Measurements from ENCODE around the gene EPHB2. TPM values are rescaled to one million over a fixed set of nuclear protein-coding genes. Genes with fewer than 3 reads are reported as not detected.

Gene EPHB2
- total and polyA plus RNA-seq, 2 of the 8 experiments (the other 6 are each of a cell fraction or from before 2014, with no cell fraction given), result 15.8 to 17.2 TPM

DNA sequence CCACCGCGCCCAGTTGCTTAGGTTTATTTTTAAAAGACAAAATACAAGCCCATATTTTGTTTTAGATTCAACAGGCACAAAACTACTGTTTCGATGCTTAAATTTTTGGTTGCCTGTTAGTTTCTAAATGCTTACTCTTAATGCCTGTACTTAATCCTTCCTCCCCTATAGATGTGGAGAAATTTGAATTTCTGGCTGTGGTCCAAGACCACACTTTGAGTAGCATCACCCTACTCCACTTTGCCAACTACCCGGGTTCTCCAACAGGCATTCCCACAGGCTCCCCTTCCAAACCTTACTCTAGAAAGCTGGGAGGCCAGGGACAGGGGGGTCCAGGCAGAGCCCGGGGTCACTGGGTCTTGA lies 242.0 kb downstream of the EPHB2 start:
- no peak for TF ChIP-seq RBBP5 (IDR thresholded peaks at IDR 0.05; ENCODE audit: borderline replicate concordance, low read depth, low read length)
- no peak for TF ChIP-seq TAF1 (IDR thresholded peaks at IDR 0.05; ENCODE audit: low read depth, low read length)
- TF ChIP-seq HDAC2 (IDR thresholded peaks at IDR 0.05; ENCODE audit: borderline replicate concordance in 1 of 2, low read depth in 2 of 2, low read length in 2 of 2), result no peak
- TF ChIP-seq FOSL1 (IDR thresholded peaks at IDR 0.05; ENCODE audit: insufficient read depth, low read depth, low read length), result no peak
- no peak for TF ChIP-seq YY1 (IDR thresholded peaks at IDR 0.05; ENCODE audit: low read depth, low read length)
- no peak for TF ChIP-seq BCL11A (IDR thresholded peaks at IDR 0.05; ENCODE audit: low read depth in 2 of 2, low read length in 2 of 2)
- no peak for TF ChIP-seq SIX5 (IDR thresholded peaks at IDR 0.05; ENCODE audit: low read depth, low read length)
- TF ChIP-seq RXRA (IDR thresholded peaks at IDR 0.05; ENCODE audit: insufficient read depth, low read depth, low read length), result no peak
- no peak for TF ChIP-seq CTCF (IDR thresholded peaks at IDR 0.05; ENCODE audit: control extremely low read depth in 1 of 3, insufficient read depth in 1 of 3, low read depth in 1 of 3, low read length in 3 of 3)
- no peak for TF ChIP-seq GABPA (IDR thresholded peaks at IDR 0.05; ENCODE audit: borderline replicate concordance, insufficient read depth, low read length)
- TF ChIP-seq CTBP2 (IDR thresholded peaks at IDR 0.05; ENCODE audit: borderline replicate concordance, insufficient read depth, insufficient read length, low read length), result no peak

More for the DNA sequence above, 242.0 kb downstream of the EPHB2 start:
- Histone ChIP-seq H3K9me3 (ENCODE audit: insufficient read depth in 2 of 2, low read depth in 1 of 2, low read length in 1 of 2) (no peaks in the 10 kb centered on the region), H4K5ac (ENCODE audit: insufficient read length, low read depth, low read length) (no peak overlapping the region), H3K56ac (replicated peaks; ENCODE audit: insufficient read length, low read depth, low read length) (no peak overlapping the region), H2AK5ac (ENCODE audit: low read depth, low read length) (no peak overlapping the region), H3K14ac (ENCODE audit: insufficient read length) (no peak overlapping the region), H3K9ac (replicated peaks in 1 of 4; ENCODE audit: extremely low read depth in 1 of 4, low read depth in 3 of 4, low read length in 3 of 4) (no peak overlapping the region), H2BK120ac (replicated peaks; ENCODE audit: low read depth, low read length) (no peak overlapping the region), H3K4me1 (replicated peaks in 1 of 4; ENCODE audit: control insufficient read depth in 3 of 4, insufficient read depth in 4 of 4, low read length in 3 of 4) (no peaks in the 10 kb centered on the region), H3K4me3 (ENCODE audit: extremely low read depth in 1 of 4, insufficient read depth in 2 of 4, low read depth in 3 of 4, low read length in 4 of 4) (no peak overlapping the region), H2BK15ac (ENCODE audit: low read length) (no peak overlapping the region), H4K8ac (ENCODE audit: extremely low read depth, insufficient read depth, low read length) (0 out of 2 replicates have a peak overlapping the region, but pooled peaks have one; percentile 68), H3K4me2 (ENCODE audit: insufficient read depth in 1 of 2, low read depth in 2 of 2, low read length in 2 of 2) (peak overlapping the region in 1 of 2 experiments; percentile 54; a peak in 1 of 4 replicates), H3K79me2 (ENCODE audit: control insufficient read depth in 1 of 2, insufficient read depth in 2 of 2, low read length in 2 of 2) (no peaks in the 10 kb centered on the region), H3K27ac (ENCODE audit: low read depth, low read length) (no peak overlapping the region), H2BK20ac (ENCODE audit: low read length) (no peak overlapping the region), H3K4ac (replicated peaks; ENCODE audit: insufficient read length, low read depth, low read length) (no peak overlapping the region), H4K91ac (replicated peaks; ENCODE audit: insufficient read length, low read length) (no peak overlapping the region), H3K18ac (ENCODE audit: extremely low read depth, low read length) (no peak overlapping the region), H2BK12ac (ENCODE audit: low read depth, low read length) (no peak overlapping the region), H2BK5ac (ENCODE audit: low read depth, low read length) (no peak overlapping the region), H3K27me3 (replicated peaks in 1 of 4; ENCODE audit: control insufficient read depth in 3 of 4, extremely low read depth in 1 of 4, insufficient read depth in 3 of 4, low read length in 3 of 4) (peaks cover 0 to 15% (median 6%) of the 10 kb centered on the region in 4 experiments; a peak in 4 of 7 replicates), H2AFZ (ENCODE audit: low read length) (no peak overlapping the region), H3K79me1 (ENCODE audit: low read depth, low read length) (no peaks in the 10 kb centered on the region), H3K36me3 (ENCODE audit: control insufficient read depth in 2 of 4, insufficient read depth in 4 of 4, low read length in 3 of 4) (no peaks in the 10 kb centered on the region), H4K20me1 (replicated peaks in 1 of 2; ENCODE audit: control insufficient read depth in 1 of 2, insufficient read depth in 2 of 2, low read length in 2 of 2) (no peaks in the 10 kb centered on the region), H3K23ac (ENCODE audit: insufficient read length) (no peak overlapping the region), H3K23me2 (ENCODE audit: low read depth, low read length) (peaks cover 2% of the 10 kb centered on the region; the same call in 1 of the 2 replicates)
- CTCF ChIA-PET (ENCODE audit: partially characterized antibody), result interaction anchor here (4.1 kb wide), 1 partner anchor 12 kb away, joined by 21 read pairs; no protein-coding TSS in a partner anchor
- POLR2A ChIA-PET (ENCODE audit: partially characterized antibody), result interaction anchor here (0.6 to 1.0 kb wide), 2 partner anchors 11 to 182 kb away, joined by 3 to 4 read pairs; no protein-coding TSS in a partner anchor
- DNase-seq (ENCODE audit: low read depth in 1 of 2, low spot score in 2 of 2) (no peak), FAIRE-seq (no peak)
- 95% methylated on average over 5 of the region's 5 CpGs; no CpG with 5 or more reads in 1 of the 2 experiments for WGBS, 2 experiments (ENCODE audit: extremely low coverage in 1 of 2, insufficient coverage in 1 of 2, insufficient read length in 1 of 2, insufficient replicate concordance in 2 of 2, low coverage in 1 of 2, low lambda C conversion rate in 2 of 2, missing lambda C conversion rate in 1 of 2)
